Heart left ventricle (tissue), 16 donors: Measurements from ENCODE around the gene MDFIC. TPM values are rescaled to one million over a fixed set of nuclear protein-coding genes. Genes with fewer than 3 reads are reported as not detected.
A peak's percentile ranks its signal among the peaks of the same experiment; 100 is the strongest.

ENCODE experiments used
- ATAC-seq, 4 donors: fragments of 200-7000 bp; cut with Tn5 transposase; one replicate each; pipeline ENCODE4 v1.9.1; 2020 to 2022; ENCODE audit warnings: moderate library complexity in 4 of 4, mild to moderate bottlenecking in 3 of 4, moderate number of reproducible peaks in 1 of 4
- DNase-seq, 5 donors: peaks; one replicate each; pipeline ENCODE4 v3.0.0-alpha.2; 2020
- H3K27ac ChIP-seq, 12 donors: fragments of 200-600 bp; sonication (generic) in 4 of 12; one replicate each; pipeline versions ENCODE4 v1.5.0 to v1.8.0; 2016 to 2022; ENCODE audit warnings: mild to moderate bottlenecking in 2 of 12
- H3K27me3 ChIP-seq, 9 donors: fragments of 200-600 bp; sonication (generic) in 2 of 9; one replicate each; pipeline versions ENCODE4 v1.5.1 to v1.8.0; 2016 to 2022; ENCODE audit warnings: mild to moderate bottlenecking in 3 of 9
- H3K36me3 ChIP-seq, 9 donors: fragments of 200-600 bp; sonication (generic) in 2 of 9; one replicate each; pipeline versions ENCODE4 v1.5.0 to v1.8.0; 2018 to 2022; ENCODE audit warnings: mild to moderate bottlenecking in 2 of 9
- H3K4me1 ChIP-seq, 12 donors: fragments of 200-600 bp; sonication (generic) in 4 of 12; one replicate each; pipeline versions ENCODE4 v1.5.0 to v1.8.0; 2016 to 2022; ENCODE audit warnings: mild to moderate bottlenecking in 3 of 12
- H3K4me3 ChIP-seq, 12 donors: fragments of 200-600 bp; sonication (generic) in 4 of 12; one replicate each; pipeline versions ENCODE4 v1.5.0 to v1.8.0; 2017 to 2022; ENCODE audit warnings: mild to moderate bottlenecking in 9 of 12, moderate library complexity in 4 of 12
- H3K9me3 ChIP-seq, 12 donors: fragments of 200-600 bp; sonication (generic) in 4 of 12; one replicate each; pipeline versions ENCODE4 v1.5.0 to v1.8.0; 2016 to 2022; ENCODE audit warnings: mild to moderate bottlenecking in 1 of 12
- POLR2A ChIP-seq, 2 donors: fragments of 450-650 bp; IDR thresholded peaks; one replicate each; pipeline ENCODE4 v1.6.1; 2017; ENCODE audit warnings: antibody characterized with exemption in 2 of 2, mild to moderate bottlenecking in 2 of 2, moderate library complexity in 2 of 2
- WGBS, 4 donors: extraction: QIAGEN DNeasy Blood & Tissue Kit in 2 of 4; methylation state at CpG; one replicate each; pipeline versions ENCODE4 v1.1.5 to v1.1.7; 2013 to 2018; 5-methylcytosine and 5-hydroxymethylcytosine counted together
- intact Hi-C, 10 donors: fragments of 100-400 bp; cut with DNase I; formaldehyde crosslinking; loops; one replicate each; pipeline versions ENCODE4 v1.11.1 to v1.14.2; 2022
- polyA plus RNA-seq, 2 donors: library from polyadenylated mRNA; stranded (reverse); fragments of 200-250 nt; gene quantifications; one replicate each; pipeline ENCODE4 v1.2.3, GENCODE V29; 2013
- total RNA-seq, 9 donors: library from RNA; depleted of rRNA in 2 of 9; stranded (reverse); fragments of >200 nt in 2 of 9; fragmentation: NEBNext Ultra II Directional in 3 of 9; extraction: Animal tissue kit (Norgen Biotek cat#: 25700) in 3 of 9; gene quantifications; one replicate each; pipeline versions ENCODE4 v1.1.0 to v1.2.4, GENCODE V29; 2016 to 2023
- TF ChIP-seq, protein P1 (sequence below), 12 donors: fragments of 200-600 bp; sonication (generic) in 4 of 12; IDR thresholded peaks; one replicate each; pipeline versions ENCODE4 v1.5.0 to v1.8.0; 2018 to 2022; ENCODE audit warnings: antibody characterized with exemption in 12 of 12, mild to moderate bottlenecking in 5 of 12
- donor health status: ischemic (EF 13 %, LVEDD 7.1; RV severe dilation, severe dysfunction).
- donor health status: healthy with polysubstance abuse.
- donor health status: DM: no; HTN: yes; CAD: no.
- donor health status: DM: no; HTN: no; CAD: no.
- donor health status: ischemic (EF 25% LVEDD 6.9; RV normal size, moderate dysfunction).
- donor health status: ischemic (EF 25% LVEDD 5.7; RV mildly dilated, moderate dysfunction).
- donor health status: healthy.
- donor health status: DM: yes; HTN: yes; CAD: no.
- donor health status: ischemic (EF 35%, LVEDD 5.7; RV mildly dilated, moderate dysfunction).
- donor health status: nonischemic (EF 11% LVEDD 7.7; RV severe dilation, severe dysfunction).
- donor health status: DM: yes; HTN: yes; CAD: no.
- donor health status: PGD.
- donor health status: ischemic (EF 29% LVEDD 5.4; RV normal size, mild dysfunction).
- donor health status: nonischemic (EF 23%, LVEDD 6.1; RV moderate dilation, normal function).

MDFIC gene
- total and polyA plus RNA-seq, 11 donors = 11.2 to 51.8 (median 28.3) TPM

DNA sequence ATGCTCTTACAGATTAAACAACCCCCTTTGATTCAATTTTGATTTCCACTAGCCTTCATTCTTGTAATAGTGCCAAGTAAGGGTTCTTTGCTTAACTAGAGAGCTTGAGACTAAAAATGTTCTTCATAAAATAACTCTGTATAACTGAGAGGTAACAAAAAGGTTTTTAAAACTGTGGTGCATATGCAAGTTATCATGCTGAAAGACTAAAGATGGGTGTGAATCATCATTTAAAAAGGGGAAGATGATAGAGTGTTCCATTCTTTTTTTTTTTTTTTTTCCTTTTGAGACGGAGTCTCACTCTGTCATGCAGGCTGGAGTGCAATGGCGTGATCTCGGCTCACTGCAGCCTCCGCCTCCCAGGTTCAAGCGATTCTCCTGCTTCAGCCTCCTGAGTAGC lies 11.1 kb downstream of the MDFIC start:
- H3K4me3 ChIP-seq = no peak overlapping the region
- no peak for TF ChIP-seq POLR2A (IDR thresholded peaks at IDR 0.05)
- TF ChIP-seq, protein P1, sequence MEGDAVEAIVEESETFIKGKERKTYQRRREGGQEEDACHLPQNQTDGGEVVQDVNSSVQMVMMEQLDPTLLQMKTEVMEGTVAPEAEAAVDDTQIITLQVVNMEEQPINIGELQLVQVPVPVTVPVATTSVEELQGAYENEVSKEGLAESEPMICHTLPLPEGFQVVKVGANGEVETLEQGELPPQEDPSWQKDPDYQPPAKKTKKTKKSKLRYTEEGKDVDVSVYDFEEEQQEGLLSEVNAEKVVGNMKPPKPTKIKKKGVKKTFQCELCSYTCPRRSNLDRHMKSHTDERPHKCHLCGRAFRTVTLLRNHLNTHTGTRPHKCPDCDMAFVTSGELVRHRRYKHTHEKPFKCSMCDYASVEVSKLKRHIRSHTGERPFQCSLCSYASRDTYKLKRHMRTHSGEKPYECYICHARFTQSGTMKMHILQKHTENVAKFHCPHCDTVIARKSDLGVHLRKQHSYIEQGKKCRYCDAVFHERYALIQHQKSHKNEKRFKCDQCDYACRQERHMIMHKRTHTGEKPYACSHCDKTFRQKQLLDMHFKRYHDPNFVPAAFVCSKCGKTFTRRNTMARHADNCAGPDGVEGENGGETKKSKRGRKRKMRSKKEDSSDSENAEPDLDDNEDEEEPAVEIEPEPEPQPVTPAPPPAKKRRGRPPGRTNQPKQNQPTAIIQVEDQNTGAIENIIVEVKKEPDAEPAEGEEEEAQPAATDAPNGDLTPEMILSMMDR (IDR thresholded peaks at IDR 0.05) = no peak
- ATAC-seq (no peak), DNase-seq (no peak)
- H3K4me1 ChIP-seq = peaks cover 4 to 100% (median 49%) of the 10 kb centered on the region in 12 donors
- 89 to 96% (median 93%) methylated on average over 5 of the region's 5 CpGs for WGBS, 4 donors
- H3K27me3 ChIP-seq = no peaks in the 10 kb centered on the region
- no peaks in the 10 kb centered on the region for H3K9me3 ChIP-seq
- peak overlapping the region in 2 of 12 donors; percentile 28 to 80 for H3K27ac ChIP-seq
- no peaks in the 10 kb centered on the region for H3K36me3 ChIP-seq
- intact Hi-C loops = no loop called here

- intact Hi-C loops = no loop called here
- TF ChIP-seq POLR2A (IDR thresholded peaks at IDR 0.05) = no peak
- TF ChIP-seq, protein P1 (IDR thresholded peaks at IDR 0.05) = no peak
- ATAC-seq (no peak), DNase-seq (no peak)
- H3K36me3 ChIP-seq = no peaks in the 10 kb centered on the region
- WGBS, 4 donors = 78 to 86% (median 84%) methylated on average over 5 of the region's 5 CpGs
- H3K27me3 ChIP-seq = no peaks in the 10 kb centered on the region
- peak overlapping the region in 1 of 12 donors; percentile 80 for H3K27ac ChIP-seq
- H3K4me1 ChIP-seq = peaks cover 4 to 96% (median 46%) of the 10 kb centered on the region in 12 donors
- no peak overlapping the region for H3K4me3 ChIP-seq
- H3K9me3 ChIP-seq = no peaks in the 10 kb centered on the region
Observed at GRCh38 chr7:114933658-114934057, 11.8 kb downstream of the MDFIC start.

- Histone ChIP-seq H3K36me3 (no peaks in the 10 kb centered on the region), H3K27me3 (no peaks in the 10 kb centered on the region), H3K4me1 (peaks cover 4 to 93% (median 46%) of the 10 kb centered on the region in 12 donors), H3K4me3 (no peak overlapping the region), H3K27ac (peak overlapping the region in 1 of 12 donors; percentile 80), H3K9me3 (no peaks in the 10 kb centered on the region)
- TF ChIP-seq, protein P1 (IDR thresholded peaks at IDR 0.05) = no peak
- no peak for TF ChIP-seq POLR2A (IDR thresholded peaks at IDR 0.05)
- WGBS, 4 donors = 89 to 97% (median 96%) methylated on average over 1 of the region's 1 CpG
- intact Hi-C loops = no loop called here
- ATAC-seq (no peak), DNase-seq (no peak)
Observed at GRCh38 chr7:114934086-114934485, 12.2 kb downstream of the MDFIC start.

GRCh38 chr7:114934713-114935112 lies 12.8 kb downstream of the MDFIC start:
- Histone ChIP-seq H3K27me3 (no peaks in the 10 kb centered on the region), H3K4me3 (no peak overlapping the region), H3K27ac (peak overlapping the region in 1 of 12 donors; percentile 80), H3K4me1 (peaks cover 4 to 93% (median 47%) of the 10 kb centered on the region in 12 donors), H3K36me3 (no peaks in the 10 kb centered on the region), H3K9me3 (no peaks in the 10 kb centered on the region)
- intact Hi-C loops = loop anchor here in 1 of 10 donors (5.0 kb wide), 1 partner anchor 38 kb away; no protein-coding TSS in a partner anchor
- ATAC-seq (peak in 1 of 4 donors; percentile 42), DNase-seq (no peak)
- TF ChIP-seq, protein P1 (IDR thresholded peaks at IDR 0.05) = no peak
- TF ChIP-seq POLR2A (IDR thresholded peaks at IDR 0.05) = no peak
